CD1c-positive myeloid dendritic cell (primary cell): ENCODE data around the gene PCDHB1.

ENCODE experiments used
- DNase-seq: peaks from one replicate; pipeline ENCODE4 v3.0.0-alpha.2; 2016; ENCODE audit errors: extremely low spot score

PCDHB1 gene, protein sequence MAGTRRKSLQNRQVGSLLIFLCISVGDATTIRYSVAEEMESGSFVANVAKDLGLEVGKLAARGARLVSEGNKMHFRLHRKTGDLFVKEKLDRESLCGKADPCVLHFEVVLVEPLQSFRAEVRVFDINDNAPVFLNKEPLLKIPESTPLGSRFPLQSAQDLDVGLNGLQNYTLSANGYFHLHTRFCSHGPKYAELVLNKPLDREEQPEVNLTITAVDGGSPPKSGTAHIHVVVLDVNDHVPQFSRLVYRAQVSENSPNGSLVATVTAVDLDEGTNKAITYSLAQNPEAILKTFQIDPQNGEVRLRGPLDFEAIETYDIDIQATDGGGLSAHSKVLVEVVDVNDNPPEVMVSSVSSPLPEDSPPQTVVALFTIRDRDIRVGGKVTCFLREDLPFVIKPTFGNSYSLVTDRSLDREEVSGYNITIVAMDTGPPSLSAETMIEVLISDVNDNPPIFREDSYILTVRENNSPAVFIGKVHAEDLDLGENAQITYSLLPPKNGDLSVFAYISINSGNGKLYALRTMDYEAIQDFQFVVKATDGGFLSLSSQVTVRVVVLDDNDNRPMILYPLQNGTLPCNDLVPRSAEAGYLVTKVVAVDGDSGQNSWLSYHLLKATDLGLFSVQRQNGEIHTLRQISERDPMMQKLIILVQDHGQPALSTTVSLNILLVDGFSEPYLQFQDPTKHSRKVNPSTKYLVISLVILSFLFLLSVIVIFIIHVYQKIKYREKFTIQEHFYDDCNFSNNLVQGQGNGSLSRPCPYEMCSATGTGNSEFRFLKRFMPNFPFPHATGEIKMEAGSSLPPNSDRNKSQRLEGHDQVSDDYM

DNA sequence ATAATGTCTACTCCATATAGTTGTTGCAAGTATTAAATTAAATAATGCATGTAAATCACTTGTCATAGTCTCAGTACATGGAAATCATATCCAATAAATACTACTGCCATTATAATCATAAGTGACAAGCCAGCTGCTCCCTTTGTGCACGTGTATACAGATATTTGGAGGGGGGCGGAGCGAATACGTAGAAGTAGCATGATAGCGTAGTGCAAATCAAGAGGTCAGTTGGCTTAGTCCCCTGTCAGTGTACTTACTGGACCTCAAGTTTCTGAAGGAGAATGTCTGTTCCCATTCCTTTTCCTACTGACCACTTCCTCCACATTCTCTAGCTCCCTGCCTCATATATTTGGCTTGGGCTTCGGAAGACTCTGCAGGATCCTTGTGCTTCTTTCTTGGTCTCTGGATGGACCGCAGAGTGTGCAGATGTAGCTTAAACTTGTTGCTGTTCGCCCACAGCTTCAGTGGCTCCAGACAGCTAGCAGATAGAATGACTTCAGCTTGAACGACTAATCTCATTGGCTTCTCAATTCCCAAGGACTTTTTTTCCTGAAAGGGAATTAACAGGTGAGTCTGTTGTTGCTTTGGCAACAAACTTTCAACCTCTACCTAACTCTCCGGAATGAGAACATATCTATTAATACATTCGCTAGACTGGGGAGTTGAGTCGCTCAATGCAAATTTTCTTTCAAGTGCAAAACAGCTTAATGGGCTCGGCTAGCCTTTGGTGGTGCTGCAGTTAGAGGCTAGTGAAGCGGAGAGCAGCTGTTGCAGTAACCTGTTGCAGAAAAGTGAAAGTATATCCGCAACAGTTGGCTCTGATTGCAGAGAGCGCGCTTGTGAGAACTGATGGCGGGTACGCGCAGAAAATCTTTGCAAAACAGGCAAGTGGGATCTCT, at the start of gene PCDHB1:
Gene PCDHB1 (plus strand): TSS at position 753 of the 899 bp plus-strand sequence. CDS start 97 bp downstream, at position 850.
- DNase-seq = no peak

DNA sequence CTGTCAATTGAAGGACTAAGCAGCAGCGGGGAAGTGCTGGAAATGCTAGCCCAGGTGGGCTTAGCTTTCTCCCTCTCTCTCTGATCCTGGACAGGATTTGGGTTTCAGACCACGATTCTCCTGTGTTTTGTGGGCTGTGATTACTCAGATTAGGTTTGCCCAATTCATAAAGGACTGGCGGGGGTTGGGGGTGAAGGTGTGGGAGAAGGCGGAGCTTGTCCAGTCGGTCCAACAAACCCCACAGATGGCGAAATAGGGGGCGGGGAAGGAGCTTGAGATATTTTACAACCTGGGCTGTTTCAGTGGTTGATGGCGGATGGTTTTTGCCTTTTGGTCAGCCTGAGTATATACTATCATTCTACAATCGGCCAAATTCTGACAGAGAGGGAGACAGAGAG, 49.7 kb upstream of the PCDHB1 start:
- DNase-seq = no peak

DNA sequence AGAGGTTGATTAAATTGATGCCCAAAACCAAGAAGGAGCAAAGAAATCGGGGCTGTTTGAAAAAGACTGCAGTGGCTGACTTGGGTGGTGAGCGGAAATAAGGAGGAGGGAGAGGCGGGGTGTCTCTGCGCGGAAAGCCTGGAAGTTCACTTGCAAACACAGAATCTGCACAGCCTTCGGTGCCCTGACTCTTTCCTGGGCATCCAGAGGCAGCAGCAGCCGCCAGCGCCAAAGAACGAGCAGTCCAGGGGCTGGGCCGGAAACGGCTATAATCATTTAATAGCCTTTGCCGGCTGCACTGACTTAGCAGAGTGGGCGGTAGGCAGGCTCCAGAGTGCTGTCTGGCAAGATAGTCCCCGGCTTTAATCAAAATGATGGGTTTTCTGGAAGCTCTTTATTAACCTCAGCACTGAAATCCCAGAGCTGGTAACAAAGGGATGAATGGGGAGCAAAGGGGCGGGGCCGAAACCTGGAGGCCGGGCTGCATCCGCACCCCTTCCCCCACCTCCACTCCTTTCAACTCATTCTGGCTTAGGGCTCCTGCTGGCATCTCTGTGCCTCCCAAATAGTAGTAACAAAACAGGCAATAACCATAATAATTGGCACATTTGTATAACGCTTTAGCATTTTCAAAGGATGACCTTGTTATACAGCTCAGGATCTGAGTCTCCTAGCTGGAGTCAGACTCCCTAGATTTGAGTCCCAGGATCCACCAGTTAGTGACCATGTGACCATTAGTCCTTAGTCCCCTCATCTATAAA, 49.1 kb upstream of the PCDHB1 start:
- no peak for DNase-seq

DNA sequence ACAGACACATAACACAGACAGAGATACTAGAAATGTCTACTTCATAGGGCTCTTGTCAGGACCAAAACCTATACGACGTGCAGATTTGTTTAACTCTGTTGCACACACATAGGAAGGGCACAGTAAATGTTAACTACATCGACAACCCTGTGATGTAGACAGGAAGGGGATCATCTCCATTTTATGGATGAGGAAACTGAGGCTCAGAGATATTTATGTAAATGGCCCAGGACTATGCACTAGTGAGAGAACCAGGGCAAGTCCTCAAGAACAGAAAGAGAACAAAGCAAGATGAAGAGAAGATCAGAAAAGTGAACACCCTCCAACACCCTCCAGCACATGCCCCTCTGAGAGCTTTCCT, 48.6 kb upstream of the PCDHB1 start:
- DNase-seq = no peak

DNA sequence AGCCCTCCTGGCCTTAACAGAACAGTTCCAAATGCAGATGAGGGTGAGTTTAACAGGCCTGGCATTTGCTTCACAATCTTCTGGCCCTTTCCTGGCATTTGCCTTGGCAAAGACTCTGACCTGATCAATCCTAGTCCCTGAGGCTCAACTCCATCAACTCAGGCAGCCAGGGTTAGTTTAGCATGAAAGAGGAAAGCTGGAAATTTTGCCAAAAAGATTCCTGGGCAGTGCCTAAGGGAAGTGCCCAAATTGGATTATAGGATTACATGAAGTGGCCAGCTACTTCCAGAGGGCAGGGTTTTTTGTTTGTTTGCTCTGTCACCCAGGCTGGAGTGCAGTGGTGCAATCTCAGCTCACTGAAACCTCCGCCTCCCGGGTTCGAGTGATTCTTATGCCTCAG, 48.1 kb upstream of the PCDHB1 start:
- DNase-seq = no peak

DNA sequence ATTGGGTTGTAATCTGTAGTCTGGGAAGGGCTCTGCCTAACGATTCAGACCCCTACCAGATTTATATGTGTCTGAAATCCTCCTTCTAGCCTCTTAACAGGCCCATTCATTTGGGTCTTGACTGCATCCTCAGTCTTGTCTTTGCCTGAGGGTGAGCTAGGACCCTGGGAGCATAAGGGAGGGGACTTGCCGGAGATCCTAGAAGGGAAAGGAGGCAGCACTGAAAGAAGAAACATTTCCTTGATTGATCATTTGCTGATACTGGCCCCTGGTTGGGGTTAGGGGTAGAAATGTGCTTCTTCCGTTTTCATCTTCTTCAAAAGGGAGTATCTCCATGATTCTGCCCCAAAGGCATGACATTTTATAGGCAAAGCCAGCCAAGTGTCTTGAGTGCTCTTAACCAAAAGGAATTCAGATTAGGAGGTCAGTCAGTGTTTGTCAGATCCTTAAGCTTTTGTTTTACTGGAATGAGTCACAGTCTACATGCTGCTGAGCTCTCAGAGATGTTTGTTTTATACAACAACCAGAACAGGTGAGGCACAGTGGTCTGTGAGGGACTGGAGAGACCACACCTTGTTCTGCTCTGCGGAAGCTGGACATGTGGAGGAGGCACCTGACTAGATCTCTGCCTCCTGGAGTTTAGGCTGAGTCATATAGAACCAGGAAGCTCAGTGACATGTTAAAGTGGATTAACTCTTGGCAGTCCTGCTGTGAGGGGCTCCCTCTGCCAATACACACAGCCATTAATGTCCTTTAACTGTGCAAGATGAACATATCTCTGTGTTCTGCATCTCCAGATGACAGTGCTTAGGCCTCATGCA, 47.2 kb upstream of the PCDHB1 start:
- no peak for DNase-seq

DNA sequence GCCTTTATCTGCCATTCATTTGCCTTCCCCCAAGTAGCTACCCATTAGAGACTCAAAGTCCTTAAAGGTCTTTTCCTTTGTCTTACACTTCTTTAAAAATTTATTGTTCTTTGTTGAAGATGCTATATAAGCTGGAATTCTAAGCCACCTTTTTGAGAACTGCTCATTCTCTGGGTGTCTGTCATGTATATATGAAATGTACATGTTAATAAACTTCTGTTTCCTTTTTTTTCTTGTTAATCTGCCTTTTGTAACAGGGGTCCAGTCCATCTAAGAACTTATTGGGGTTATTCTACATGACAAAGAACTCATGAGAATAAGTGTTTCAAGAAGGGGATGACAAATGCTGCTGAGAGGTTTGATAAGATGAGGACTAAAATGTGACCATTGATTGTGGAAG, 43.4 kb upstream of the PCDHB1 start:
- DNase-seq = no peak

DNA sequence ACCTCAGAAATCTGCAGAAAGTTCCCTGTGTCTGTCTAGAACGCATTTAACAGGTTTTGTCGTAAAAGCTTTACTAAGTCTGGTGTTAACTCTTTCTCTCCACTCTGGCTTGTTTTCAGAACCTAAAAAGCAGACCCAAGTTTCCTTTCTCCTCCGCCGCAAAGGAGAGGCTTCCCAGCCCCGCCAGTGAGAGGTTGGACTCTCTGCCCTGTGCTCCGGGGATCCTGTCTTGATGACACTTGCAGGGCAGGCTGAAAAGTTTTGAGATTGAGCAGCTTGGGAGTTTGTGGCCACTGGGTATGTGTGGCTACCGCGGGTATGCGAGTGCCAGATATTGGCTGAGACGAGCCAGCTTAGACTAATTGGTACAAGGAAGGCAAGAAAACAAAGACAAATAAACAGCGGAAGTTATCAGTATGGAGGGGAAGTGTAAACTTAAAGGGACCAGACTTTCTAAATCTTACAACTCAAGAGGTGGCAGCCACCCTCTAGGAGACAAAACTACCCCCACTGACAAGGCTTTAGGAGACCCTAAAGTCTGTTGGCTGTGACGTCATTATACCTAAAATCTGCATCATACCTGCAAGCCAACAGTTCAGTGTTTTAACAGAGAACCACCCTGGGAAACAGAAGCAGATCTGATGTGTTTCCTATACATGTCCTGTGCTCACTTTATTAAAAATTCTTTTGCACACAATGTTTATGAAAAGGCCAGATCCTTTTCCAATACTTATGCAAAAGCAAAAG, 41.0 kb upstream of the PCDHB1 start:
- DNase-seq = no peak

DNA sequence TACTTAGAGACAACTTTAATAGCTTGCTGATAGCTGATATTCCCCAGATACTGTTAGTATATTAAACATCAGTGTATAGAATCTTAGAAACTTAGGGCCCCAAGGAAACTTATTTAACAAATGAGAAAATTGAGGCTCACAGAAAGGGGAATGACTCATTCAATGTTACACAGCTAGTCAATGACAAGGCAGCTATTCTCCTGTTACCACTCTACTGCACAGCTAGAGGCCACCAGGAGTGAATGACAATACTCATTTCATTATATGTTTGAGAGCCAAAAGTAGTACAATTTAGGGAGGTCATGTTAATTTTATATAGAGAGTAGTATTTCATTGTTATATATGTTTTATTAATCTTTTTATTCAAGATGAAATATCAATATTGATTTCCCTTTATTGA, 33.2 kb upstream of the PCDHB1 start:
- no peak for DNase-seq

DNA sequence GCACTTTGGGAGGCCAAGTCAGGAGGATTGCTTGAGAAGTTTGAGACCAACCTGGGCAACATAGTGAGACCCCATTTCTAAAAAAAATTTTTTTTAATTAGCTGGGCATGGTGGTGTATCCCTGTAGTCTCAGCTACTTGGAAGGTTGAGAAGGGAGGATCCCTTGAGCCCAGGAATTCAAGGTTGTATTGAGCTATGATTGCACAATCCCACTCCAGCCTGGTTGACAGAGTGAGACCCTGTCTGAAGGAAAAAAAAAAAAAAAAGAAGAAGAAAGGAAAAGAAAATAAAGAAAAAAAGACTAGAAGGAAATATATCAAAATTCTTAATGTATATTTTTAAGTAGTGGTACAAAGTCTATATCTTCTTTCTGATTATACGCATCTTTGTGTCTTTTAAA, 28.8 kb upstream of the PCDHB1 start:
- DNase-seq = no peak

DNA sequence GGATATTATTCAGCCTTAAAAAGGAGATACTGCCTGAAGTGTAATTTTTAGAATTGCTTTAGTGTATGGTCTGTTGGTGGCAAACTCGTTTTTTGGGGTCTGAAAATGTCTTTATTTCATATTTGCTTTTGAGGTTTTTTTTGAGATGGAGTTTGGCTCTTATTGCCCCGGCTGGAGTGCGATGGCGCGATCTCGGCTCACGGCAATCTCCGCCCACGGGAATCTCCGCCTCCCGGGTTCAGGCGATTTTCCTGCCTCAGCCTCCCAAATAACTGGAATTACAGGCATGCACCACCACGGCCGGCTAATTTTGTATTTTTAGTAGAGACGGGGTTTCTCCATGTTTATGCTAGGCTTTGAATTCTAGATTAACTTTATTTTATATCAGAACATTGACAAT, 20.2 kb upstream of the PCDHB1 start:
- no peak for DNase-seq

DNA sequence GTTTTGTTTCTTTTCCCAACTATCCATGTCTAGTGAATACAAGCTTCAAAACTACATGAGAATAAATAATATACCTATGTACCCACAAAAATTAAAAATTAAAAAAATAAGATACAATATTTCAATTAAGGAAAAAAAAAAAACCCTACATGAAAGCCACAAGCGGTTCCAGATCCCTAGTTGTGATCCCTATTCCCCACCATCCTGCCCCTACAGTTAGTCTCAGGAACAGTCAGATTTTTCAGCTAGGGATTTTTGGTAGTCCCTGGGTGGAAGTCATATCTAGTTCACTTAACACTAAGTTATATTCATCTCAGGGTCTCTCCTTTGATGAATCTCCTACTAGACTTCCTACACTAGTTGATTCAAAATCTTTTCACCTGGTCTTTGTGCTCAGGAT, 18.5 kb upstream of the PCDHB1 start:
- DNase-seq = no peak

DNA sequence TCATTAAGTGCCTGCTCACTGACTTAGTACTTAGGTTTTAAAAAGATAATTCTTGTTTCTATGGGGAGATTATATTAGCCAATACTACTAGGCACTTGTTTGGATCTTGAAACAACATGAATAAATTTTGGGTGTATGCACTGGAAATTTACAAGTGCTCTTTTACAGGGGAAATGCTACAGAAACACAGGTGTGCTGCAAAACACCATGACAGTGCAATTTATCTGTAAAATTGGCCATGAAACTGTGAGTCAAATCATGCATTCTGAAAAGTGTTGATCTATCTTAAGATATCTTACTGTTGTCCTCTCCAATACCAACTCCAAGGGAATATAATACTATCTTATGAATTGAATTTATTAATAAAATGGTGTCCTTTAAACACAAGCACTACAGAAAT, 12.1 kb upstream of the PCDHB1 start:
- no peak for DNase-seq

DNA sequence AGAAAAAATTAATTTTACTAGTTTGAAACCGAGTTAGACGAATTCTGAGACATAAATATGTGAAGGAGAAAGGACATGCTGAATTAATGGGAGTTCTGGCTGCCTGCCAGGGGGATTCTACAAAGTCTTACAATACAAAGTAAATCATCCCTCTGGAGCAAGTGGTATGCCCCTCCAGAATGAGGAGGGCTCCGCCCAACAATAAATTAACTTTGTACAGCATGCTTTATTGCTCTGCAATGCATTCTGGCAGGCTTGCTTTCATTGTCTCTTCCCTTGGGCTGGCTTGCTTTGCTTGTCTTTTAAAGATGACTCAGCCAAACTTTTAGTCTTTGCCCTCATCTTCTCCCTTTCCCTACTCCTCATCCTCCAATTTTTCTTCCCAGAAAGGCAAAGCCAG, 11.7 kb upstream of the PCDHB1 start:
- DNase-seq = no peak

DNA sequence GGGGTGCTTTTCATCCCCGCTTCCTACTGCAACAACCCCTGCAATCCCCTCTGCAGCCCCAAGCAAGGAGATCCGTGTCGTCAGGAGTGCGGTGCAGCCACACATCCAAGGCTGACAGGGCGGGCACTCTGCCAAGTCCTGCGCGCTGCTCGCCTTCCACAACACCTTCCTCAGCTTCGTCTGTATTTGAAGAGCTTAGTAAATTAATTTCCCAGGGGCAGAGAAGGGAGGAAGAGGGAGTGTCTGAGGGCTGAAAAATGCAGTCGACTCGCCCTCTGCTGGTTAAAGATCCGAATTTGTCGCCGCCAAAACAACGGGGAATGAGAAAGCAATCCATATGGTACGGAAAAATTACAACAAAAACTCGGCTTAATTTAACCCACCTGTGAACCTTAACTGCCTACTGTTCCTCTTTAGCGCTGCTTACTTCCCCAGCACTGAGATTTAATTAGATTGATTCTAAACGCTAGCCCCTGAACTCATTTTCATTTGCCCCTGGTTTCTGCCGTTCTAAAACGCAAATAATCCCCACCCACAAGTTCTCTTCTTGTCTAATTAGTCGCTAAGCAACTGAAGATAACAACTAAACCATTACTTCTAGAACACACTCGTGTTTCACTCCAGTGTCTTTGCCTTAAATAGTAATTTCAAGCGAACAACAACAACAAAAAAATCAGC, 10.9 kb upstream of the PCDHB1 start:
- no peak for DNase-seq

DNA sequence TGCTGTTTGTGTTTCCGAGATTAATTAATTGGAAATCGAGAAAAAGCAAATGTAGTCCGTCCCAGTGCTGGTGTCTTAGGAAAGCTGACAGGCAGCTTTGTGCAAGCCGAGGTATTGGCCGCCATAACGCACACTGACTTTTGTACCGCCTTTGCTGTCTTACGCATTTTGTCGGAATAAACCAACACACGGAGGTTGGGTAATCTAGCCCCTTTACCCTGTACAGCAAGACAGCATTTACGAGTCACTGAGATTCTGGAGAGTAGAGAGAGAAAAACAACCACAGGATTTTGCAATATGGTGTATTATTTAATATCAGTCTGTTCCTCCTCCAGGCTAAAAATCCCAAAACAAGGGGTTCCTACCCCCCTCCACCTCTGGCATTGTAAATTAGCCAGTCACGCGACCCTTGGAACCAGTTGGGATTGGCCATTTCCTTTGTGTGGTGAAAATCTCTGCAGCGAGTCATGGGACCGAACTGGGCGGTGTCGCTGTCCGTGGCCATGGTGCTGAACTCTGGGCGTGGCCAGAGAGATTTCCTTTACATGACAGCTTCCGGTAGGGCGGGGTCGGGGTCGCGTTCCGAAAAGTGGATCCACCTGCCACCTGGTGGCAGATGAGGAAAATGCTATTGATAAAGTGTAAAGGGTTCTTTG, 10.3 kb upstream of the PCDHB1 start:
- peak; percentile 66 for DNase-seq

DNA sequence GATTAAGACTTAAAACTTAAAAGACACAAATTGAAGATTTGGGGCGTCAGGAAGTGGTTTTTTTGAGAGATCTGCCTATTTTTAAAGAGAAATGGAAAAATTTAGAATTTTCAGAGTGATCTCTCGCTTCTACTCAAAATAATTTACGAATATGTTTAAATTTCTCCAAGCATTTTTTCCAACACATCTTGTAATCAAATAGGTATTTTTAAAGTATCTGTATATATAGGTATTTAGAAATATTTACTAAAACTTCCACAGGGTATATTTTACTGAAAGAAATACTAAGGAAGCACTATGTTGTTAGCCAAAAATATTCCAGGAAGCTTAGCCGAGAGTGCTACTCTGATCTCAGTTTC, 9.8 kb upstream of the PCDHB1 start:
- DNase-seq = no peak

DNA sequence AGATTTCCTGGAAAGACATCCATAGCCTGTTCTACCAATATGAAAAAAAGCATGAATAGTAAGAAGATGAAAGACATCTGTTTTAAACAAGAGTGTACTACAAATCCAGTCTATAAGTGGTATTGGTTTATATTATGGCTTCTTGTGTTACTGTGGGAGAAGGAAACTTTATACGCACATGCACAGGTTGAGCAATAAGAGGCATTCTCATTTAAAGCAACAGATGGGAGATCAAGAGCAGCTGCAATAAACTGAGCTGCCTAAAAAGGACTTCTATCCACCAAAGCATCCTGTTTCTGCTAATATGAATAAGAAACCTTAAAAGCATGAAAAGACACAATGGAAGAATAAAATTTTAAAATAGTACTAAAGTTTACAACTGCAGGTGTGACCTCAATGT, 8.6 kb upstream of the PCDHB1 start:
- DNase-seq = no peak

DNA sequence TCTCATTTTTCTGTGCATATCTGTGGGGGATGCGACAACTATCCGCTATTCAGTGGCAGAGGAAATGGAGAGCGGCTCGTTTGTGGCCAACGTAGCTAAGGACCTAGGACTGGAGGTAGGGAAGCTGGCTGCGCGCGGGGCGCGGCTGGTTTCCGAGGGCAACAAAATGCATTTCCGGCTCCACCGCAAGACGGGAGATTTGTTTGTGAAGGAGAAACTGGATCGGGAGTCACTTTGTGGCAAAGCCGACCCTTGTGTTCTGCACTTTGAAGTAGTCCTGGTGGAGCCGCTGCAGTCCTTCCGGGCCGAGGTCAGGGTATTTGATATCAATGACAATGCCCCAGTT, 320 bp downstream of the PCDHB1 start:
- no peak for DNase-seq
